ENCODE data around the gene ZNF609.
A peak's percentile ranks its signal among the peaks of the same experiment; 100 is the strongest.
"Not testable (repeated sequence)": the region's sequence is repeated elsewhere in the genome, so short reads cannot be mapped to it uniquely, and the experiment has no call there.

Gene ZNF609

GRCh38 chr15:64581408-64581761 lies 121.0 kb downstream of the ZNF609 start:
- peaks cover 0 to 16% (median 0%) of the 10 kb centered on the region in 10 experiments; a peak in 6 of 20 replicates for H3K4me1 ChIP-seq
- H4K20me1 ChIP-seq: peaks cover 0 to 42% (median 3%) of the 10 kb centered on the region in 11 experiments; a peak in 9 of 22 replicates
- peak overlapping the region in 2 of 10 experiments; percentile 0 to 4; a peak in 1 of 20 replicates for H3K4me3 ChIP-seq
- H3K4me2 ChIP-seq: peak overlapping the region in 1 of 11 experiments; percentile 12; a peak in 1 of 22 replicates
- no peak overlapping the region; a peak in 1 of 22 replicates for H3K27ac ChIP-seq
- no peak for TF ChIP-seq Cebpa-rat (IDR thresholded peaks at IDR 0.05)
- peaks cover 20 to 76% (median 58%) of the 10 kb centered on the region in 11 experiments; a peak in 21 of 22 replicates for H3K36me3 ChIP-seq
- peaks cover 33 to 71% (median 65%) of the 10 kb centered on the region in 11 experiments for H3K9me3 ChIP-seq (replicated peaks in 1 of 11)
- no peaks in the 10 kb centered on the region for H3K27me3 ChIP-seq
- H3K9ac ChIP-seq: no peak overlapping the region

GRCh38 chr15:64582202-64582601 lies 121.8 kb downstream of the ZNF609 start:
- Histone ChIP-seq H3K27me3 (no peaks in the 10 kb centered on the region), H3K27ac (no peak overlapping the region), H3K36me3 (peaks cover 18 to 77% (median 55%) of the 10 kb centered on the region in 11 experiments; a peak in 21 of 22 replicates), H3K4me2 (no peak overlapping the region), H3K4me1 (peaks cover 0 to 24% (median 0%) of the 10 kb centered on the region in 10 experiments; a peak in 6 of 20 replicates), H3K4me3 (no peak overlapping the region), H4K20me1 (peaks cover 0 to 50% (median 9%) of the 10 kb centered on the region in 11 experiments; a peak in 10 of 22 replicates), H3K9me3 (replicated peaks in 1 of 11) (peaks cover 33 to 73% (median 65%) of the 10 kb centered on the region in 11 experiments), H3K9ac (no peak overlapping the region)
- no peak for TF ChIP-seq Cebpa-rat (IDR thresholded peaks at IDR 0.05)

- Histone ChIP-seq H3K4me2 (no peak overlapping the region), H3K9me3 (replicated peaks in 1 of 11) (peaks cover 30 to 70% (median 57%) of the 10 kb centered on the region in 11 experiments), H3K36me3 (peaks cover 15 to 77% (median 46%) of the 10 kb centered on the region in 11 experiments; a peak in 21 of 22 replicates), H3K4me1 (peaks cover 0 to 37% (median 0%) of the 10 kb centered on the region in 10 experiments; a peak in 6 of 20 replicates), H3K4me3 (no peak overlapping the region), H4K20me1 (peaks cover 0 to 62% (median 16%) of the 10 kb centered on the region in 11 experiments; a peak in 13 of 22 replicates), H3K27ac (no peak overlapping the region), H3K27me3 (no peaks in the 10 kb centered on the region), H3K9ac (no peak overlapping the region)
- no peak for TF ChIP-seq Cebpa-rat (IDR thresholded peaks at IDR 0.05)
These were observed 123.1 kb downstream of the ZNF609 start for GRCh38 chr15:64583519-64583918.

- no peak overlapping the region for H3K4me3 ChIP-seq
These were observed 123.6 kb downstream of the ZNF609 start for GRCh38 chr15:64583983-64584382.

GRCh38 chr15:64586259-64586870 lies 126.0 kb downstream of the ZNF609 start:
- no peak overlapping the region for H3K27ac ChIP-seq
- peaks cover 0 to 81% (median 36%) of the 10 kb centered on the region in 11 experiments; a peak in 15 of 22 replicates for H4K20me1 ChIP-seq
- H3K9me3 ChIP-seq (replicated peaks in 1 of 11): peaks cover 2 to 42% (median 29%) of the 10 kb centered on the region in 11 experiments; a peak in 21 of 22 replicates
- no peaks in the 10 kb centered on the region for H3K27me3 ChIP-seq
- H3K4me1 ChIP-seq: peaks cover 0 to 32% (median 0%) of the 10 kb centered on the region in 10 experiments; a peak in 6 of 20 replicates
- no peak overlapping the region for H3K9ac ChIP-seq
- H3K4me3 ChIP-seq: no peak overlapping the region
- no peak for TF ChIP-seq Cebpa-rat (IDR thresholded peaks at IDR 0.05)
- peak overlapping the region in 3 of 11 experiments; percentile 26 to 44 (median 32); a peak in 5 of 22 replicates for H3K4me2 ChIP-seq
- H3K36me3 ChIP-seq: peaks cover 3 to 56% (median 17%) of the 10 kb centered on the region in 11 experiments; a peak in 19 of 22 replicates

More at GRCh38 chr15:64583983-64584382, 123.6 kb downstream of the ZNF609 start:
- H4K20me1 ChIP-seq: peaks cover 0 to 67% (median 21%) of the 10 kb centered on the region in 11 experiments; a peak in 13 of 22 replicates
- H3K9ac ChIP-seq: no peak overlapping the region
- no peak overlapping the region for H3K4me2 ChIP-seq
- H3K27me3 ChIP-seq: no peaks in the 10 kb centered on the region
- peaks cover 0 to 39% (median 0%) of the 10 kb centered on the region in 10 experiments; a peak in 6 of 20 replicates for H3K4me1 ChIP-seq
- H3K36me3 ChIP-seq: peaks cover 12 to 72% (median 41%) of the 10 kb centered on the region in 11 experiments; a peak in 21 of 22 replicates
- H3K27ac ChIP-seq: no peak overlapping the region
- H3K9me3 ChIP-seq (replicated peaks in 1 of 11): peaks cover 25 to 65% (median 52%) of the 10 kb centered on the region in 11 experiments
- no peak for TF ChIP-seq Cebpa-rat (IDR thresholded peaks at IDR 0.05)

- H3K9me3 ChIP-seq (replicated peaks in 1 of 11): peaks cover 0 to 35% (median 22%) of the 10 kb centered on the region in 11 experiments; a peak in 18 of 22 replicates
- H3K4me1 ChIP-seq: peaks cover 0 to 30% (median 0%) of the 10 kb centered on the region in 10 experiments; a peak in 6 of 20 replicates
- no peaks in the 10 kb centered on the region for H3K27me3 ChIP-seq
- H3K4me3 ChIP-seq: no peak overlapping the region
- peaks cover 3 to 50% (median 15%) of the 10 kb centered on the region in 11 experiments; a peak in 18 of 22 replicates for H3K36me3 ChIP-seq
- peak overlapping the region in 3 of 11 experiments; percentile 26 to 44 (median 32); a peak in 3 of 22 replicates for H3K4me2 ChIP-seq
- TF ChIP-seq Cebpa-rat (IDR thresholded peaks at IDR 0.05): no peak
- H3K27ac ChIP-seq: no peak overlapping the region
- H4K20me1 ChIP-seq: peaks cover 0 to 81% (median 40%) of the 10 kb centered on the region in 11 experiments; a peak in 16 of 22 replicates
- H3K9ac ChIP-seq: no peak overlapping the region
These were observed 126.6 kb downstream of the ZNF609 start for GRCh38 chr15:64586984-64587383.

- no peak overlapping the region for H3K4me2 ChIP-seq
- no peak for TF ChIP-seq Cebpa-rat (IDR thresholded peaks at IDR 0.05)
These were observed 129.2 kb downstream of the ZNF609 start for GRCh38 chr15:64589435-64590084.

GRCh38 chr15:64592845-64593244 lies 132.5 kb downstream of the ZNF609 start:
- H3K27ac ChIP-seq; H3K27me3 ChIP-seq; H3K4me2 ChIP-seq; H3K9ac ChIP-seq; H3K9me3 ChIP-seq (replicated peaks in 1 of 11); H3K4me3 ChIP-seq: not testable (repeated sequence)
- peaks cover 15 to 26% (median 19%) of the 10 kb centered on the region in 10 experiments for H3K4me1 ChIP-seq
- H3K36me3 ChIP-seq: peaks cover 0 to 25% (median 6%) of the 10 kb centered on the region in 11 experiments; a peak in 9 of 22 replicates
- peaks cover 27 to 85% (median 65%) of the 10 kb centered on the region in 11 experiments; a peak in 20 of 22 replicates for H4K20me1 ChIP-seq

More at GRCh38 chr15:64589435-64590084, 129.2 kb downstream of the ZNF609 start:
- Histone ChIP-seq H4K20me1 (peaks cover 7 to 87% (median 50%) of the 10 kb centered on the region in 11 experiments; a peak in 18 of 22 replicates), H3K4me1 (peaks cover 0 to 26% (median 0%) of the 10 kb centered on the region in 10 experiments; a peak in 6 of 20 replicates), H3K9ac (no peak overlapping the region), H3K27ac (no peak overlapping the region), H3K9me3 (replicated peaks in 1 of 11) (peaks cover 0 to 12% (median under 1%) of the 10 kb centered on the region in 11 experiments; a peak in 5 of 22 replicates), H3K36me3 (peaks cover 0 to 28% (median 9%) of the 10 kb centered on the region in 11 experiments; a peak in 9 of 22 replicates), H3K4me3 (no peak overlapping the region), H3K27me3 (no peaks in the 10 kb centered on the region)

Data from BLaER1 treated with 17β-estradiol and CSF1 and Interleukin-3, amounts not matched to agents 10 nM and 100 nM (cell line).